ENCODE data around the gene DNAJC25.

DNAJC25 gene

DNA sequence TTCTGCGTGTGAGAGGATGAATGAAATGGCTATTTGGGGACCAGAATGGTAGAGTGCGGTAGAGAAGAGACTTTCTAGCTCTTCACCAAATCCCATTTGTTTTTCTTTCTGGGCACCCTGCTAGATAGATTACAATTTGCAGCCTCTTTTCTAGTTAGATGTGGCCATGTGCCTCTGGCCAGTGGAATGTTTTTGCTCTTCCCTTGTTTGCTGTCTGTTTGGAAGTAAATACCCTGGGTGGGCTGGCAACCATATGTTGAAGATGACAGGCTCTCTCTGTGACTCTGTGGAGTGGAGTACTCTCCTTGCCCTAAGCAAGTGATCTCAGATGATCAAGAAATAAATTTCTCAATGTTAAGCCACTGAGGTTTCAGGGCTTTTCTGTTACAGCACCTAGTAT is 43.2 kb downstream of the DNAJC25 start:
- no peak for DNase-seq

DNA sequence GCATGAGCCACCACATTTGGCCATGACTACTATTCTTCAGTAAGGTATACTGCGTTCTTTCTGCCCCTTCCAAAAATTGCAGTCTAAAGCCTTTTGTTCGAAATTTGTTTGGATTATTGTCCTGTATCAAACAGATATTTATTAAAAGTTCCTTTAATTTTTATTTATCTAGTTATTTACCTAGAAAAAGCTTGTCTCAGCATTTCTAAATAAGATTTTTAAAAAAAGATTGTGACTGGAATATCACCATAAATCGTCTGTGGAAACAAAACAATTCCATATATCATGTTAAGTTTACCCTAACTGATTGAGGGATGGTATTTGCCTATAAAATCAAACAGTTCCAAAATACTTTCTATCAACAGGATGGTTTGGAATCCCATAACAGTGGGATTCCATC is 45.0 kb downstream of the DNAJC25 start:
- no peak for DNase-seq

DNA sequence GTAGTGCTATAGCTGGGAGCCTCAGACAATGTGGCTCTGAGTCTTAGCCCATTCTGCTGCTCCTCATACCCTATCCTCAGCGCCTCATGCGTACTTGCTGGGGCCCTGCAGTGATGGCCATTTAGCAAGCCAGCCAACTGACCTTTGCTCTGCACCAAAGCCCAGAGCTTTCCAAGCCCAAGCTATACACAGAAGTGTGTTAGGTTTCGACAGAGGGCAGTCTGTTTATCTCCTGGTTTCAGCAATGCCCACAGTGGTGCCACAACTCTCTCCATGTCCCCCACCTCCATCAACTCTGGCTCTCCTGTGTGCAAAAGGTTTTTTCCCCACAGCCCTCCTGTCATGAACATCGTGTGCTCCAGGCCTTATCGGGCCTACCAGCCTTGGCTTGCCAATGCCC is 47.2 kb downstream of the DNAJC25 start:
- DNase-seq: no peak

DNA sequence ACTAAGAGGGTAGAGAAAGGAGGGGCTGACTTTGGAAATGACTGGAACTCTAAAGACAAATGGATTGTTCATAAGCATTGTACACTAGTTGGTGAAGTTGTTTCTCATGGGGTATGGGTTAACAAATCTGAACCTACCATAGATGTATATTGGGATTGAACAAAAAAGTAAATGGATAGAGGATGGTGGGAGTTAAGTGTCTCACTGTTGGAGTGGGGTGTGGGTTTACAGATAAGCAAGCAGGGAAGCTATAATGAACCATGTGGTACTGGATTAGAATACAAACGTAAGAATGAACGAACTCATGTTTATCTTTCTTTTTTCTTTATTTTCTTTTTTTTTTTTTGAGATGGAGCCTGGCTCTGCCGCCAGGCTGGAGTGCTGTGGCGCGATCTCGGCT is 48.1 kb downstream of the DNAJC25 start:
- no peak for DNase-seq

DNA sequence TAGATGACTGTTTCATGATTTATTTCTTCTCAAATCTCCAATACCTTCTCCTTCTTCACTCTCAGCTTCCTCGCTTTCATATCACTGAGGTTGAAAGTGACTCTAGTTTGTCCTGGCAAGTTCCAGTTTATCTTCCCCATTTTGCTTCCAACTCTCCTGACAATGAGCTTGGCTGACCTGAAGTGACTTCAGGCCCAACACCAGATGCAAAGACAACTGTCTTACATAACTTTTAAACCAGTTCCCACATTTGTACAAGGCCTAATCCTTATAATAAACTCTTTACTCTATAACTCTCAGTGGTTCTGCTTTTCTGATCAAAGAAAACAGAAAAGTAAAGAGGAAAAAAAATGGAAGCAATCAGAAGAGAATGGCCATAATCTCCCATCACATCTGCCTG is 52.3 kb downstream of the DNAJC25 start:
- DNase-seq: no peak

DNA sequence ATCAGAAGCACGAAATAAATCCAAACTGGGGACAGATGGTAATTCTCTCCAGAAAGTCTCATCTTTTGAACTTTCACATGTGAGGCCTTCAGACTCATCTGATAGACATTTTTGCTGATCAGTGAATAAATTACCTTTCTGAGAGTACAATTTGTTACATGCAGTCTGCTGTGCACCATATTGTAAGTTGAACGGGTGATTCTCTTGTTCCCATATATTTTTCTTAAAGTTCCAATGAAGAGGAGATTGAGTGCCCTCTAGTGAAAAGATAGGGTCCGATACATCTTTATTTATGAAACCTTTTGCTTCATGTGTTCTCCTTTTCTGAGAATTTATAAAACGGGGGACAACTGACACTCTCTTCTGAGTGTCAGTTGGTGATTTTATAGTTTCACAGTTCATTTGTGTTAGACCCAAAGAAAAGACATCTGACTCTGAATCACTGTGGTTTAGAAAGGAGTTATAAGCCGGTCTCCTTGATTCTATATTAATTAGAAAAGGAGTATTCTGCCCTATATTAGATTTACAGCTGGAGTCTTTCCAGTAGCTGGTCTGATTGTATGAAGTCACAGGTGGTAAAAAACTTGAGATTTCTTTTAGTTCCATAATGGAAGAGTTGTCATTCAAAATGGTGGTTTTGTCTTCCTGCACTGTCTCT is 60.7 kb downstream of the DNAJC25 start:
- no peak for DNase-seq

DNA sequence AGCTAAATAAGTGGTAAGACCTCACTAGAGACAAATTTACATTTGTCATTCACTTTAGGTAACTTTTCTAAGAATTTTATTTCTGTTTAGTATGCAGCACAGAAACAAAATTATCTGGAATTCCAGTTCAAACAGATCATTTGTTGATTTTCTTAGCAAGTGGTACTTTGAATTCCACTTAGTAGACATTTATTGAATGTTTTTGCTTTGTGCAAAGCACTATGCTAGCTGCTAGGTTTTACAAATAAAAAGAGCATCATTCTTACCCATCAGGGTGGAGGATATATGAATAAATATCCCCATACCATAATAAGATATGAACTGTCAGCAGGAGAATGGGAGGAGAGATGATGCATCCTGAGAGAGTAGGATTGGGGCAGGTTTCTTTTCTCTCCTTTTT is 65.7 kb downstream of the DNAJC25 start:
- no peak for DNase-seq

DNA sequence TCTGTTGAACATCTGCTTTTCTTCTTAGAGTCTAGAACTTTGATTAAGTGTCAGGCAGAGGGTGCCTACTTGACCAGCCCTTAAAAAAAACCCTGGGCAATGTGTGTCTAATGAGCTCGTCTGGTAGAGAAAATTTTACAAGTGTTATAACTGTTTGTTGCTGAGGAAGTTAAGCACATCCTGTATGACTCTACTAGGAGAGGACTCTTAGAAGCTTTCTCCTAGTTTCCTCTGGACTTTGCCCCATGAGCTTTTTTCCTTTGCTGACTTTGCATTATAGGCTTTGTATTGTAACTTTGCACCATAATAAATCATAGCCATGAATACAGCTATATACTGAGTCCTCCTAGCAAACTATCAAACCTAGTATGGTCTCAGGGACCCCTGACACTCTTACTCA is 69.6 kb downstream of the DNAJC25 start:
- DNase-seq: no peak
